Ovary (tissue), 9 donors: ENCODE results near the gene NIT1. TPM values are rescaled to one million over a fixed set of nuclear protein-coding genes. Genes with fewer than 3 reads are reported as not detected.

Source experiments
- DNase-seq, 5 donors: peaks; one replicate each; pipeline ENCODE4 v3.0.0-alpha.2; 2019 to 2020
- H3K27ac ChIP-seq, 2 donors: fragments of 200-600 bp; one replicate each; pipeline versions ENCODE4 v1.5.1 to v1.8.0; 2019 to 2022
- H3K27me3 ChIP-seq: fragments of 200-600 bp; one replicate; pipeline ENCODE4 v1.8.0; 2022
- H3K36me3 ChIP-seq: fragments of 200-600 bp; sonication (generic); one replicate; pipeline ENCODE4 v1.5.1; 2019
- H3K4me1 ChIP-seq: one replicate; pipeline ENCODE4 v1.8.1; 2013; ENCODE audit warnings: mild to moderate bottlenecking, moderate library complexity; ENCODE audit not compliant: insufficient read depth
- H3K4me3 ChIP-seq: fragments of 200-600 bp; sonication (generic); one replicate; pipeline ENCODE4 v1.5.1; 2017
- H3K9me3 ChIP-seq, 2 donors: fragments of 200-600 bp in 1 of 2; sonication (generic) in 1 of 2; one replicate each; pipeline versions ENCODE4 v1.5.1 to v1.8.1; 2013 to 2019; ENCODE audit warnings: mild to moderate bottlenecking in 1 of 2, moderate library complexity in 1 of 2
- EP300 ChIP-seq: sonication (generic); formaldehyde crosslinking; IDR thresholded peaks from one replicate; pipeline ENCODE4 v1.6.1; 2017; ENCODE audit warnings: antibody characterized with exemption
- POLR2A ChIP-seq: fragments of 450-650 bp; IDR thresholded peaks from one replicate; pipeline ENCODE4 v1.6.1; 2017; ENCODE audit warnings: antibody characterized with exemption, mild to moderate bottlenecking, moderate library complexity
- WGBS, 3 donors: extraction: QIAGEN DNeasy Blood & Tissue Kit in 1 of 3; methylation state at CpG; one replicate each; pipeline versions ENCODE4 v1.1.5 to v1.1.7; 2013 to 2017; 5-methylcytosine and 5-hydroxymethylcytosine counted together
- intact Hi-C, 4 donors: fragments of 100-400 bp; cut with DNase I; formaldehyde crosslinking; loops; one replicate each; pipeline versions ENCODE4 v1.11.0 to v1.15.1; 2022 to 2023
- polyA plus RNA-seq, 2 donors: library from polyadenylated mRNA; stranded (reverse); fragments of 200-250 nt in 1 of 2; fragments of 350-450 nt in 1 of 2; fragmentation: Illumina TruSeq in 1 of 2; extraction: RNeasy Lipid Tissue Mini Kit (QIAGEN cat#74804) in 1 of 2; gene quantifications; one replicate each; pipeline ENCODE4 v1.2.3, GENCODE V29; 2013 to 2014
- total RNA-seq, 7 donors: library from RNA; depleted of rRNA in 2 of 7; stranded (reverse); fragments of >200 nt in 2 of 7; fragmentation: NEBNext Ultra II Directional in 3 of 7; extraction: Animal tissue kit (Norgen Biotek cat#: 25700) in 3 of 7; gene quantifications; one replicate each; pipeline versions ENCODE4 v1.1.0 to v1.2.4, GENCODE V29; 2016 to 2023
- TF ChIP-seq, protein P1 (sequence below), 3 donors: fragments of 450-650 bp in 2 of 3; fragments of 200-600 bp in 1 of 3; IDR thresholded peaks; one replicate each; pipeline versions ENCODE4 v1.5.1 to v1.8.0; 2016 to 2022; ENCODE audit warnings: antibody characterized with exemption in 3 of 3, mild to moderate bottlenecking in 1 of 3
- donor health status: DM: no; HTN: no; CAD: no; lungs with moderate emphysema.
- donor health status: DM: no; HTN: no; CAD: no.
- donor health status: Bipolar disorder and iron deficiency.
- donor health status: DM: yes; HTN: yes; CAD: no.
- donor health status: DM: no; HTN: no; CAD: no.
- donor health status: DM: yes; HTN: yes; CAD: no.

Gene NIT1
- total and polyA plus RNA-seq, 9 donors = 25.4 to 37.5 (median 36.6) TPM

DNA sequence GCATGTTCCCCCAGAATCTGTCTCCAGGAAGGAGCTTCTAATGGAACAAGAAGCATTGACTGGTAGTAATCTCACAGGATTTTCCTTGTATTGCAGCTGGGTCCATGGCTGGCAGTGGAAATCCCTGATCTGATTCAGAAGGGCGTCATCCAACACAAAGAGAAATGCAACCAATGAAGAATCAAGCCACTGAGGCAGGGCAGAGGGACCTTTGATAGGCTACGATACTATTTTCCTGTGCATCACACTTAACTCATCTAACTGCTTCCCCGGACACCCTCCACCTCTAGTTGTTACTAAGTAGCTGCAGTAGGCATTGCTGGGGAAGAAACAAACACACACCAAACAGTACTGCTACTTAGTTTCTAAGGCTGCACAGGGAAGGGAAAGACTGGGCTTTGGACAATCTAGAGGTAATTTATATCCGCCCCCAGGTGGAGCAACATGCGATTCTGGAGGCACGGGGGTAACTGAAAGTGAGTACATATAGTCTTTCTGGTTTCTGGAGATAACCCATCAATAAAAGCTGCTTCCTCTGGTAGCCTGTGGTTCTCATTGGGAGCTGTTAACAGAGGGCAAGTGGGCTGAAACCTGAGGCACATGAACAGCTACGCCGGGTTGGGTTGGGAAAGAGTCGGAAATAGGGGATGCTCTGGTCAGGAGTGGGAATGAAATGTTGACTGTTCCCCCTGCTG is 40.6 kb downstream of the NIT1 start:
- intact Hi-C loops = loop anchor here in 1 of 4 donors (10.0 kb wide), 1 partner anchor 874 kb away; the partner anchor contains the start of gene PEX19
- peaks cover 14% of the 10 kb centered on the region for H3K4me1 ChIP-seq
- DNase-seq = no peak

DNA sequence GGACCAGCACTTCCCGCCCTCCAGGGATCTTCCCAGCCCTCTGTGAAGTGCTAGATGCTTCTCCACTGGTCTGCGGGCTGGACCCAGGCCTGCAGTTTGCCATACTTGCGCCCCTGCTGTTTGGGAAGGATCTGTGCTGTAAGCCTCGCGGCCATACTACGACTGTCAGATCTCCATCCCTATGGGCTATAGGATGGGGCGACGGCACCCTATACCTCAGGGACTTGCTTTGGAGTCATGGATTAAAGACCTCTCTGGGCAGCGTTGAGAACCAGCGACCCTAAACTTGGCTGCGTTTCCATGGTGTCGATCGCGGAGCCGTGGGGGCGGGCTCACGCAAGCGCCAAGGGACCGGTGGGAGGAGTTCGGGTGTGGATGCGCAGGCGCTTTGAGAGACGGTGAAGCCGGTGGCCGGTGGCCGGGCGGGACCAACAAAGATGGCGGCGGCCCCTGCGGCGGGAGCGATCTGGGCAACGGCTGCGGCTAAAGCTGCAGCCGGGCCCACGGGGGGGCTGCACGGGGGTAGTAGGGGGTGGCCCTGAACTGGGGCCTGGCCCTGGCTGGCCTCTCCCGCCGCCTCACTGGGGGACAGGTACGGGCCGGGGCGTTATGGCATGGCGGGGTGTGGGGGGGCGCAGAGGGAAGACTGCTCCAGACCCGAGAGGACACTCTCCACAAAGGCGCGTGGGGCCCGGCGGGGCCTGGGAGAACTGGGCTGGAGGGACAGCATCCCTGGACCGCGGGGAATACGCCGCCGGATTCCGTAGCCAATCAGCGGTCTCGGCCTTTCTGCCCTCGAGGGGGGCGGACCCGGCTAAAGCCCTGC is 41.4 kb downstream of the NIT1 start, which contains the start of gene USP21:
Gene USP21, plus strand, starts transcription at position 414 of the 826 bp plus-strand sequence. CDS start 1,141 bp downstream, outside the sequence.
- Histone ChIP-seq H3K9me3 (no peaks in the 10 kb centered on the region), H3K27me3 (no peaks in the 10 kb centered on the region), H3K27ac (peak within 1 kb of the TSS; percentile 68 to 89), H3K4me3 (peak within 1 kb of the TSS; percentile 84), H3K4me1 (peaks cover 14% of the 10 kb centered on the region), H3K36me3 (no peaks in the 10 kb centered on the region)
- intact Hi-C loops = loop anchor here in 1 of 4 donors (10.0 kb wide), 1 partner anchor 874 kb away; the partner anchor contains the start of gene PEX19
- TF ChIP-seq EP300 (no peak), POLR2A (peak; percentile 57)
- TF ChIP-seq, protein P1, sequence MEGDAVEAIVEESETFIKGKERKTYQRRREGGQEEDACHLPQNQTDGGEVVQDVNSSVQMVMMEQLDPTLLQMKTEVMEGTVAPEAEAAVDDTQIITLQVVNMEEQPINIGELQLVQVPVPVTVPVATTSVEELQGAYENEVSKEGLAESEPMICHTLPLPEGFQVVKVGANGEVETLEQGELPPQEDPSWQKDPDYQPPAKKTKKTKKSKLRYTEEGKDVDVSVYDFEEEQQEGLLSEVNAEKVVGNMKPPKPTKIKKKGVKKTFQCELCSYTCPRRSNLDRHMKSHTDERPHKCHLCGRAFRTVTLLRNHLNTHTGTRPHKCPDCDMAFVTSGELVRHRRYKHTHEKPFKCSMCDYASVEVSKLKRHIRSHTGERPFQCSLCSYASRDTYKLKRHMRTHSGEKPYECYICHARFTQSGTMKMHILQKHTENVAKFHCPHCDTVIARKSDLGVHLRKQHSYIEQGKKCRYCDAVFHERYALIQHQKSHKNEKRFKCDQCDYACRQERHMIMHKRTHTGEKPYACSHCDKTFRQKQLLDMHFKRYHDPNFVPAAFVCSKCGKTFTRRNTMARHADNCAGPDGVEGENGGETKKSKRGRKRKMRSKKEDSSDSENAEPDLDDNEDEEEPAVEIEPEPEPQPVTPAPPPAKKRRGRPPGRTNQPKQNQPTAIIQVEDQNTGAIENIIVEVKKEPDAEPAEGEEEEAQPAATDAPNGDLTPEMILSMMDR (IDR thresholded peaks at IDR 0.05) = peak in 1 of 3 donors; percentile 52
- peak; percentile 92 to 96 (median 95) for DNase-seq
- 0 to 2% (median 1%) methylated on average over 49 to 60 of the region's 60 CpGs for WGBS, 3 donors

More for the DNA sequence above, 40.6 kb downstream of the NIT1 start:
- no peaks in the 10 kb centered on the region for H3K27me3 ChIP-seq
- peak overlapping the region; percentile 84 for H3K4me3 ChIP-seq
- H3K27ac ChIP-seq = peak overlapping the region; percentile 68 to 89
- TF ChIP-seq, protein P1 (IDR thresholded peaks at IDR 0.05) = no peak
- TF ChIP-seq POLR2A = no peak
- H3K9me3 ChIP-seq = no peaks in the 10 kb centered on the region
- 67 to 83% (median 70%) methylated on average over 9 of the region's 9 CpGs for WGBS, 3 donors
- H3K36me3 ChIP-seq = no peaks in the 10 kb centered on the region

DNA sequence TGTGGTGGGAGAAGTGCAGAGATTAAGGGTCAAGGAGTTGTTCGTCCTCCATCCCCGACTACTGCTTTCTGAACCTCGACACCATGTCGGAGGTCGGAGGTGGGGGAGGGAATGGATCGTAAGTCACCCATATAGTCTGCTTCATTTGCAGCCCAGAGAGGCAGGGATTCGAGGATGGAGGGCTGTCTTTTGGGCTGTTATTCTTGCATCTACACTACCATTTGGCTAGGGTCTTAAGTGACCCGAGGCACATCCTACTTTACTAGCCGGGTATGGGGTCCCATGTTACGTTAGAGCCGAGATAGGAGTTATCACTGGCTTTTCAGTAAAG is 42.0 kb downstream of the NIT1 start:
- Histone ChIP-seq H3K36me3 (no peaks in the 10 kb centered on the region), H3K9me3 (no peaks in the 10 kb centered on the region), H3K27me3 (no peaks in the 10 kb centered on the region), H3K4me3 (peak overlapping the region; percentile 84), H3K27ac (peak overlapping the region; percentile 68 to 89), H3K4me1 (peaks cover 11% of the 10 kb centered on the region)
- intact Hi-C loops = loop anchor here in 1 of 4 donors (10.0 kb wide), 1 partner anchor 875 kb away; the partner anchor contains the start of gene PEX19
- DNase-seq = no peak
- WGBS, 3 donors = 3 to 4% (median 3%) methylated on average over 10 to 11 of the region's 11 CpGs
- TF ChIP-seq EP300 = no peak
- TF ChIP-seq, protein P1 (IDR thresholded peaks at IDR 0.05) = no peak
- no peak for TF ChIP-seq POLR2A

DNA sequence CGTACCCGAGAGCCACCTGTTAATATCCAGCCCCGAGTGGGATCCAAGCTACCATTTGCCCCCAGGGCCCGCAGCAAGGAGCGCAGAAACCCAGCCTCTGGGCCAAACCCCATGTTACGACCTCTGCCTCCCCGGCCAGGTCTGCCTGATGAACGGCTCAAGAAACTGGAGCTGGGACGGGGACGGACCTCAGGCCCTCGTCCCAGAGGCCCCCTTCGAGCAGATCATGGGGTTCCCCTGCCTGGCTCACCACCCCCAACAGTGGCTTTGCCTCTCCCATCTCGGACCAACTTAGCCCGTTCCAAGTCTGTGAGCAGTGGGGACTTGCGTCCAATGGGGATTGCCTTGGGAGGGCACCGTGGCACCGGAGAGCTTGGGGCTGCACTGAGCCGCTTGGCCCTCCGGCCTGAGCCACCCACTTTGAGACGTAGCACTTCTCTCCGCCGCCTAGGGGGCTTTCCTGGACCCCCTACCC is 42.8 kb downstream of the NIT1 start:
- Histone ChIP-seq H3K27ac (peak overlapping the region in 1 of 2 donors; percentile 89), H3K4me1 (peaks cover 10% of the 10 kb centered on the region), H3K27me3 (no peaks in the 10 kb centered on the region), H3K9me3 (no peaks in the 10 kb centered on the region), H3K4me3 (no peak overlapping the region), H3K36me3 (no peaks in the 10 kb centered on the region)
- DNase-seq = no peak
- TF ChIP-seq, protein P1 (IDR thresholded peaks at IDR 0.05) = no peak
- TF ChIP-seq EP300 (no peak), POLR2A (no peak)
- 87 to 90% (median 88%) methylated on average over 22 of the region's 22 CpGs for WGBS, 3 donors
- intact Hi-C loops = no loop called here
